ENCODE measurements around the gene SECTM1.
"Not testable (repeated sequence)": the region's sequence is repeated elsewhere in the genome, so short reads cannot be mapped to it uniquely, and the experiment has no call there.

SECTM1 gene

DNA sequence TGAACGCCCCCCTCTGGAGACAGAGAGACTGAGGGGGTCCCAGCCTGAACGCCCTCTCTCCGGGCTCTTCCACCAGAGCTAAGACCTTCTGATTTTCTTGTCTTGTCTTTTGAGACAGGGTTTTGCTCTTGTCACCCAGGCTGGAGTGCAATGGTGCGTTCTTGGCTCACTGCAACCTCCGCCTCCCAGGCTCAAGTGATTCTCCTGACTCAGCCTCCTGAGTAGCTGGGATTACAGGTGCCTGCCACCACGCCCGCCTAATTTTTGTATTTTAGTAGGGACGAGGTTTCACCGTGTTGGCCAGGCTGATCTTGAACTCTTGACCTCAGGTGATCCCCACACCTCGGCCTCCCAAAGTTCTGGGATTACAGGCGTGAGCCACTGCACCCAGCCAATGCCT is 14.4 kb upstream of the SECTM1 start:
- not testable (repeated sequence) for H3K9ac ChIP-seq (ENCODE audit: low read length in 5 of 5); H3K9me3 ChIP-seq (ENCODE audit: control insufficient read depth in 5 of 5, low read length in 5 of 5); H3K27ac ChIP-seq (ENCODE audit: low read depth, low read length); H3K4me3 ChIP-seq (ENCODE audit: low read depth in 1 of 5, low read length in 5 of 5); H3K36me3 ChIP-seq (ENCODE audit: control insufficient read depth in 5 of 5, insufficient read depth in 5 of 5, low read length in 5 of 5)
- peaks cover 0 to 12% (median 5%) of the 10 kb centered on the region in 5 donors for H3K4me1 ChIP-seq (ENCODE audit: control insufficient read depth in 5 of 5, insufficient read depth in 5 of 5, low read length in 5 of 5)
- H3K27me3 ChIP-seq (ENCODE audit: control insufficient read depth in 5 of 5, insufficient read depth in 4 of 5, low read length in 5 of 5): peaks cover 12 to 26% (median 15%) of the 10 kb centered on the region in 5 donors

- H3K36me3 ChIP-seq (ENCODE audit: control insufficient read depth in 5 of 5, insufficient read depth in 5 of 5, low read length in 5 of 5): no peaks in the 10 kb centered on the region
- H3K9ac ChIP-seq (ENCODE audit: low read length in 5 of 5): no peak overlapping the region
- peaks cover 0 to 11% (median 5%) of the 10 kb centered on the region in 5 donors for H3K4me1 ChIP-seq (ENCODE audit: control insufficient read depth in 5 of 5, insufficient read depth in 5 of 5, low read length in 5 of 5)
- peaks cover 12 to 26% (median 15%) of the 10 kb centered on the region in 5 donors for H3K27me3 ChIP-seq (ENCODE audit: control insufficient read depth in 5 of 5, insufficient read depth in 4 of 5, low read length in 5 of 5)
- H3K9me3 ChIP-seq (ENCODE audit: control insufficient read depth in 5 of 5, low read length in 5 of 5): no peaks in the 10 kb centered on the region
- H3K4me3 ChIP-seq (ENCODE audit: low read depth in 1 of 5, low read length in 5 of 5): no peak overlapping the region
- H3K27ac ChIP-seq (ENCODE audit: low read depth, low read length): no peak overlapping the region
These were observed 13.1 kb upstream of the SECTM1 start for GRCh38 chr17:82346342-82347300.

- H3K27me3 ChIP-seq (ENCODE audit: control insufficient read depth in 5 of 5, insufficient read depth in 4 of 5, low read length in 5 of 5): peaks cover 5 to 16% (median 10%) of the 10 kb centered on the region in 5 donors
- H3K9me3 ChIP-seq (ENCODE audit: control insufficient read depth in 5 of 5, low read length in 5 of 5): no peaks in the 10 kb centered on the region
- H3K36me3 ChIP-seq (ENCODE audit: control insufficient read depth in 5 of 5, insufficient read depth in 5 of 5, low read length in 5 of 5): no peaks in the 10 kb centered on the region
- H3K9ac ChIP-seq (ENCODE audit: low read length in 5 of 5): no peak overlapping the region
- peaks cover 0 to 11% (median 3%) of the 10 kb centered on the region in 5 donors for H3K4me1 ChIP-seq (ENCODE audit: control insufficient read depth in 5 of 5, insufficient read depth in 5 of 5, low read length in 5 of 5)
- H3K27ac ChIP-seq (ENCODE audit: low read depth, low read length): no peak overlapping the region
- no peak overlapping the region for H3K4me3 ChIP-seq (ENCODE audit: low read depth in 1 of 5, low read length in 5 of 5)
These were observed 11.8 kb upstream of the SECTM1 start for GRCh38 chr17:82345151-82345976.

GRCh38 chr17:82344175-82344907 is 10.8 kb upstream of the SECTM1 start:
- no peak overlapping the region for H3K4me3 ChIP-seq (ENCODE audit: low read depth in 1 of 5, low read length in 5 of 5)
- H3K27me3 ChIP-seq (ENCODE audit: control insufficient read depth in 5 of 5, insufficient read depth in 4 of 5, low read length in 5 of 5): peaks cover 3 to 12% (median 10%) of the 10 kb centered on the region in 5 donors
- H3K9me3 ChIP-seq (ENCODE audit: control insufficient read depth in 5 of 5, low read length in 5 of 5): no peaks in the 10 kb centered on the region
- H3K36me3 ChIP-seq (ENCODE audit: control insufficient read depth in 5 of 5, insufficient read depth in 5 of 5, low read length in 5 of 5): no peaks in the 10 kb centered on the region
- H3K4me1 ChIP-seq (ENCODE audit: control insufficient read depth in 5 of 5, insufficient read depth in 5 of 5, low read length in 5 of 5): peaks cover 0 to 10% (median 4%) of the 10 kb centered on the region in 5 donors
- H3K27ac ChIP-seq (ENCODE audit: low read depth, low read length): no peak overlapping the region
- H3K9ac ChIP-seq (ENCODE audit: low read length in 5 of 5): no peak overlapping the region

DNA sequence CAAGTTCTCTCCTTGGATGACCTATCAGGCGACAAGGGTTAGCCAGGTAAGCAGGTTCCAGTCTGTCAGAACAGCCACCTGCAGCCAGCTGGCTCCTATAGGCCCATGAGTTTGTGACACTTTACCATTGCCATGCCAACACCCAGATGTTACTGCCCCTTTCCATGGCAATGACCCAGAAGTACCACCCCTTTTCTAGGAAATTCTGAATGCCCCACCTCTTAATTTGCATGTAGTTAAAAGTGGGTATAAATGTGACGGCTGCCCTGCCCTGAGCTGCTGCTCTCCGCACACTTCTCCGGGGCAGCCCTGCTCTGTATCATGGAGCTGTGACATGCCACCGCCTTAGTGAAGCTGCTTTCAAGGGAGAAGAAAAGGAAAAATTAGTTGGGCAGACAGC is 10.0 kb upstream of the SECTM1 start:
- Histone ChIP-seq H3K4me3 (ENCODE audit: low read depth in 1 of 5, low read length in 5 of 5) (no peak overlapping the region), H3K27me3 (ENCODE audit: control insufficient read depth in 5 of 5, insufficient read depth in 4 of 5, low read length in 5 of 5) (peaks cover 3 to 9% (median 3%) of the 10 kb centered on the region in 5 donors), H3K36me3 (ENCODE audit: control insufficient read depth in 5 of 5, insufficient read depth in 5 of 5, low read length in 5 of 5) (no peaks in the 10 kb centered on the region), H3K27ac (ENCODE audit: low read depth, low read length) (no peak overlapping the region), H3K4me1 (ENCODE audit: control insufficient read depth in 5 of 5, insufficient read depth in 5 of 5, low read length in 5 of 5) (peaks cover 0 to 11% (median 11%) of the 10 kb centered on the region in 5 donors), H3K9ac (ENCODE audit: low read length in 5 of 5) (no peak overlapping the region), H3K9me3 (ENCODE audit: control insufficient read depth in 5 of 5, low read length in 5 of 5) (no peaks in the 10 kb centered on the region)

DNA sequence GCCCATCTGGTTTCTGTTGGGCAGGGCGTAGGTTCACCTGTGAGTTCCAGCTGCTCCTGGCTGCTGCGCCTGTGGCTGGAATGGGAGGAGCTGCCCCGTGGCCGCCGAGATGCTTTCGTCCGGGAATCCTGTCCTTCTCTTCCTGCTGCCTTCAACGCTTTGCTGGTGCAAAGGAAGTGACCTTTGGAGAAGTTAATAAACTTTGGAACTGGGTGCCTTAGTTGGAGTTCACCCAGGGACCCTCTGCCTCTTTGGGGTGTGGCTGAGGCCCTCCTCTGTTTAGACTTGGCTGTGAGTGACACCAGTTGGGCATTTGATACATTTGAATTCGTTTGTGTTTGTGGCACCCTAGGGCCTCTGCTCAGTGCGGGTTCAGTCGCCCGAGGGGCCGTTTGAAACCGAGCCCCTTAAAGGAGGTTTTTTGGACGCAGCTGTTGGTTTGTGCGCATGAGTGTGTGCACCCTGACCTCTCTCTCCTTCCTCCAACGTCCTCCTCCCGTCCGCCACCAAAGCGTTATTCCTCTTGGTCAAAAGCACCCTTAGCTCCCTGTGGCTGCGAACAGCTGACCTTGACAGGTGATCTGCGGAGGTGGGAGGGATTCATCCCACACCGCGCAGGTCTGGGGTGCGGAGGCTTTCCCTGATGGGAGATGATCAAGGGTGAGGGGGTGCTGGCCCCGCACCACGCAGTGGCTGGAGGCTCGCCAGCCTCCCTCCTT is 9.0 kb upstream of the SECTM1 start:
- peaks cover 0 to 4% (median 3%) of the 10 kb centered on the region in 5 donors for H3K27me3 ChIP-seq (ENCODE audit: control insufficient read depth in 5 of 5, insufficient read depth in 4 of 5, low read length in 5 of 5)
- H3K27ac ChIP-seq (ENCODE audit: low read depth, low read length): no peak overlapping the region
- H3K36me3 ChIP-seq (ENCODE audit: control insufficient read depth in 5 of 5, insufficient read depth in 5 of 5, low read length in 5 of 5): no peaks in the 10 kb centered on the region
- H3K4me1 ChIP-seq (ENCODE audit: control insufficient read depth in 5 of 5, insufficient read depth in 5 of 5, low read length in 5 of 5): peaks cover 0 to 12% (median 12%) of the 10 kb centered on the region in 5 donors
- no peak overlapping the region for H3K9ac ChIP-seq (ENCODE audit: low read length in 5 of 5)
- no peaks in the 10 kb centered on the region for H3K9me3 ChIP-seq (ENCODE audit: control insufficient read depth in 5 of 5, low read length in 5 of 5)
- no peak overlapping the region for H3K4me3 ChIP-seq (ENCODE audit: low read depth in 1 of 5, low read length in 5 of 5)

- Histone ChIP-seq H3K9me3 (ENCODE audit: control insufficient read depth in 5 of 5, low read length in 5 of 5) (no peaks in the 10 kb centered on the region), H3K27me3 (ENCODE audit: control insufficient read depth in 5 of 5, insufficient read depth in 4 of 5, low read length in 5 of 5) (peaks cover 0 to 3% (median 0%) of the 10 kb centered on the region in 5 donors), H3K4me3 (ENCODE audit: low read depth in 1 of 5, low read length in 5 of 5) (peak overlapping the region in 4 of 5 donors; percentile 47 to 58 (median 50)), H3K9ac (ENCODE audit: low read length in 5 of 5) (peak overlapping the region in 1 of 5 donors; percentile 10), H3K36me3 (ENCODE audit: control insufficient read depth in 5 of 5, insufficient read depth in 5 of 5, low read length in 5 of 5) (no peaks in the 10 kb centered on the region), H3K4me1 (ENCODE audit: control insufficient read depth in 5 of 5, insufficient read depth in 5 of 5, low read length in 5 of 5) (peaks cover 2 to 19% (median 17%) of the 10 kb centered on the region in 5 donors), H3K27ac (ENCODE audit: low read depth, low read length) (no peak overlapping the region)
These were observed 6.3 kb upstream of the SECTM1 start for GRCh38 chr17:82339634-82340580.

GRCh38 chr17:82338858-82339633 is 5.5 kb upstream of the SECTM1 start:
- peaks cover 0 to 2% (median 0%) of the 10 kb centered on the region in 5 donors for H3K27me3 ChIP-seq (ENCODE audit: control insufficient read depth in 5 of 5, insufficient read depth in 4 of 5, low read length in 5 of 5)

More at GRCh38 chr17:82338858-82339633, 5.5 kb upstream of the SECTM1 start:
- Histone ChIP-seq H3K9me3 (ENCODE audit: control insufficient read depth in 5 of 5, low read length in 5 of 5) (no peaks in the 10 kb centered on the region), H3K27ac (ENCODE audit: low read depth, low read length) (no peak overlapping the region), H3K4me1 (ENCODE audit: control insufficient read depth in 5 of 5, insufficient read depth in 5 of 5, low read length in 5 of 5) (peaks cover 3 to 28% (median 26%) of the 10 kb centered on the region in 5 donors), H3K9ac (ENCODE audit: low read length in 5 of 5) (peak overlapping the region in 1 of 5 donors; percentile 10), H3K36me3 (ENCODE audit: control insufficient read depth in 5 of 5, insufficient read depth in 5 of 5, low read length in 5 of 5) (no peaks in the 10 kb centered on the region), H3K4me3 (ENCODE audit: low read depth in 1 of 5, low read length in 5 of 5) (peak overlapping the region; percentile 43 to 58 (median 49))
